ENCODE data around the gene FAM221A.
"Not testable (repeated sequence)": the region's sequence is repeated elsewhere in the genome, so short reads cannot be mapped to it uniquely, and the experiment has no call there.

The FAM221A gene, protein sequence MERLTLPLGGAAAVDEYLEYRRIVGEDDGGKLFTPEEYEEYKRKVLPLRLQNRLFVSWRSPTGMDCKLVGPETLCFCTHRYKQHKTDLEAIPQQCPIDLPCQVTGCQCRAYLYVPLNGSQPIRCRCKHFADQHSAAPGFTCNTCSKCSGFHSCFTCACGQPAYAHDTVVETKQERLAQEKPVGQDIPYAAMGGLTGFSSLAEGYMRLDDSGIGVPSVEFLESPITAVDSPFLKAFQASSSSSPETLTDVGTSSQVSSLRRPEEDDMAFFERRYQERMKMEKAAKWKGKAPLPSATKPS
- 4.3 to 6.9 reads per million in 2 experiments for total RNA-seq

- DNase-seq (ENCODE audit: low read depth) = peak; percentile 73
Measured at GRCh38 chr7:23679898-23680413, at the start of gene FAM221A. TSS of gene FAM221A (plus strand) at chr7:23680199. CDS start at chr7:23680219, 20 bp downstream.

GRCh38 chr7:23633417-23633816, 46.6 kb upstream of the FAM221A start:
- DNase-seq (ENCODE audit: low read depth) = no peak

DNA sequence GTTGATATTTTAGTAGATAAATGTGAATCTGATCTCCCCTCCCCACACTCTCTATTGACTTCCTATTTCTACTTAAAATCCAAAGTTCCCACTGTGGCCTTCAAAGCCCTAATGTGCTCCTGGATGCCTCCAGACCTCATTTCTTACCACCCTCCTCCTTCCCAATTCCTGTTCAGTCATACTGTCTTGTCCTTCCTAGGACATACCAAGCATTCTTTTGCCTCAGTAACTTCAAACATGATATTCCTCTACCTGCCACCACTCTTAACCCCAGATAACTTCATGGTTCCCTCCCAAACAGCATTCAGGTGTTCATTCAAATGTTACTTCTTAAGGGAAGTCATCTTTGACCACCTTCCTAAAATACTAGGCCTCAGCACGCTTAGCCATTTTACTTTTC, 34.2 kb upstream of the FAM221A start:
- DNase-seq (ENCODE audit: low read depth) = no peak

- DNase-seq (ENCODE audit: low read depth) = no peak
Measured at GRCh38 chr7:23653942-23654341, 26.1 kb upstream of the FAM221A start.

DNA sequence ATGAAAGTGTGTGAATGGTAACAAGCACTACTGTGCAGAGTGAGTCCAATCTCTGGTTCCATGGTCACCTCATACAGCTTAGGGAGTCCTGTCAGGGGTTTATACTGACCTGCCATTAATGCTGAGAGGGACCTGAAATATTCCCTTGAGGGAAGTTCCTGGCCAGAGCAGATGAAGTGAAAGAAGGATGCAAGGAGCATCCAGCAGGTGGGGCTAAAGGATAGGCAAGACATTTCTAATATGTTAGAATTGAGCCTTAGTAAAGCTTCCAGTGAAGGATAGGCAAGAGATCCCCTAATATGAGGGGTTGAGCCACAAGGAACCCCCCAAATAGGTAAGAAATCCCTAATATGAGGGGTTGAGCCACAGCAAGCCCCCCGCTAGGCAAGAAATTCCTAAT, 25.5 kb upstream of the FAM221A start:
- no peak for DNase-seq (ENCODE audit: low read depth)

DNA sequence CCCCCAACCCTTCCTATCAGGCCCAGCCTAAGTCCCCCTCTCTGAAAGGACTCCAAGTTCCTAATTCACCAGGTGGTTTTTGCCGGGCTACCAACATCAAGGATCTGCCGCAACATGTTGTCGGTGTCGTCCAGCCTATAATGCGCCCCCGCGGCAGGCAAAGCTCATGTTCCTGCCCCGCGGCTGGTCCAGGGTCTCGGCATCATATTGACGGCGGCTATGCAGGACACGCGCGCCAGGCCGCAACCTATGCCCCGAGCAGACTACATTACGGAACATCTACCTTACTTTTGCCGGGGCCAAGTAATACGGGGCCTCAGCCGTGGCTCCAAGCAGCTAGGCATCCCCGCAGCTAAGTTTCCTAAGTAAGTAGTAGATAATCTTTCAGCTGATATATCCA, 24.6 kb upstream of the FAM221A start:
- no peak for DNase-seq (ENCODE audit: low read depth)

DNA sequence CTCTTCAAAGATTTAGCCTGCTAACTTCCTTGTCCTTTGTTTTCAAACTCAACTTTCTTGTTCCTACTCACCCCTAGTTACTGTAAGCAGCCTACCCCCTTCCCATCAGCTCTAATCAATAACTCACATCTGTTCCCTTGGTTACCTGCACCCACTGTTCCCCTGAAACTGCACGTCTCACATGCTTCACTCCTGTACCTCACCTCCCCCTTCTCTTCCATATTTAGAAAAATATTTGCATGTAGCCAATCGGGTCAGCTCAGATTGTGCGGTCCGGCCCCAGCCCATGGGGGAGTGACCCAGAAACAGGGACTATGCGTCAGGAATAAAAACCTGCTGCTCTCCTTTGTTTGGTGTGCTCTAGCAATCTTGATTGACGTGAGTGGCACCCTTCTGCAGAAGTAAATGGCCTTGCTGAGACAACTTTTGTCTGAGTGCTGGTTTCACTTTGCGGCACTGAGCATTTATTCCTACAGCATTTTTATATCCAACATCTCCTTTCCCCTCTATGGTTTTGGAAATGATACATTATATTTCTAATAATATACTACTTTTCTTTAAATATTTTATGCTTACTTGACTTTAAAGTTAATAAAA, 21.1 kb upstream of the FAM221A start:
- no peak for DNase-seq (ENCODE audit: low read depth)

DNA sequence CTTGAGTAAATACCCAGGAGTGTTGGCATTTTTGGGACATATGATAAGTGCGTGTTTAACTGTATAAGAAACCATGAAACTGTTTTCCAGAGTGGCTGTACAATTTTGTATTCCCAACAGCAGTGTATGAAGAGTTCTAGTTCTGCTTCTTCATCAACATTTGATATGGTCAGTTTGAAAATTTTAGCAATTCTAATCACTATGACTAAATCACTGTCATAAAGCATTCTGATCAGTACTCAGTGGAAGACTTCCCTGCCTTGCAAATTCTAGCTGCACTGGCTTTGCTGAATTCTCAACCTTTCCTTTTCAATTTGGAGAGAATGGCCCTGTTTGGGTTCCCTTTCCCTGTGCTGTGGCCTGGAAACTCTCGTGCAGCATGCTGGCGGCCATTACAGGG, 18.6 kb upstream of the FAM221A start:
- DNase-seq (ENCODE audit: low read depth) = no peak

- DNase-seq (ENCODE audit: low read depth) = no peak
Measured at GRCh38 chr7:23662124-23662983, 17.6 kb upstream of the FAM221A start.

DNA sequence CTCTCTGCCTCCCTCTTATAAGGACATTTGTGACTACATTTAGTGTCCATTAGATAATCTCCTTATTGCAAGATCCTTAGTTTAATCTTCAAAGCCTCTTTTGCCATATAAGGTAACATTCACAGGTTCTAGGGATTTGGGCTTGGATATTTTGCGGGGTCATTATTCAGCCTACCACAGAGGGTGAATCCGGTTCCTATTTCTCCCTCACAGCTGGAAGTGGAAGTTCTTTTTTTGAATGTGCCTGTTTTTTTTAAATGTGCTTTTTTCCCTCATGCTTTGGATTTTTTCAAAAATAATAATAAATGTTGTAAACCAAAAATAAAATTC, 17.1 kb upstream of the FAM221A start:
- no peak for DNase-seq (ENCODE audit: low read depth)

GRCh38 chr7:23664122-23664521, 15.9 kb upstream of the FAM221A start:
- DNase-seq (ENCODE audit: low read depth) = no peak

GRCh38 chr7:23672033-23672432, 8.0 kb upstream of the FAM221A start:
- DNase-seq (ENCODE audit: low read depth) = no peak

DNA sequence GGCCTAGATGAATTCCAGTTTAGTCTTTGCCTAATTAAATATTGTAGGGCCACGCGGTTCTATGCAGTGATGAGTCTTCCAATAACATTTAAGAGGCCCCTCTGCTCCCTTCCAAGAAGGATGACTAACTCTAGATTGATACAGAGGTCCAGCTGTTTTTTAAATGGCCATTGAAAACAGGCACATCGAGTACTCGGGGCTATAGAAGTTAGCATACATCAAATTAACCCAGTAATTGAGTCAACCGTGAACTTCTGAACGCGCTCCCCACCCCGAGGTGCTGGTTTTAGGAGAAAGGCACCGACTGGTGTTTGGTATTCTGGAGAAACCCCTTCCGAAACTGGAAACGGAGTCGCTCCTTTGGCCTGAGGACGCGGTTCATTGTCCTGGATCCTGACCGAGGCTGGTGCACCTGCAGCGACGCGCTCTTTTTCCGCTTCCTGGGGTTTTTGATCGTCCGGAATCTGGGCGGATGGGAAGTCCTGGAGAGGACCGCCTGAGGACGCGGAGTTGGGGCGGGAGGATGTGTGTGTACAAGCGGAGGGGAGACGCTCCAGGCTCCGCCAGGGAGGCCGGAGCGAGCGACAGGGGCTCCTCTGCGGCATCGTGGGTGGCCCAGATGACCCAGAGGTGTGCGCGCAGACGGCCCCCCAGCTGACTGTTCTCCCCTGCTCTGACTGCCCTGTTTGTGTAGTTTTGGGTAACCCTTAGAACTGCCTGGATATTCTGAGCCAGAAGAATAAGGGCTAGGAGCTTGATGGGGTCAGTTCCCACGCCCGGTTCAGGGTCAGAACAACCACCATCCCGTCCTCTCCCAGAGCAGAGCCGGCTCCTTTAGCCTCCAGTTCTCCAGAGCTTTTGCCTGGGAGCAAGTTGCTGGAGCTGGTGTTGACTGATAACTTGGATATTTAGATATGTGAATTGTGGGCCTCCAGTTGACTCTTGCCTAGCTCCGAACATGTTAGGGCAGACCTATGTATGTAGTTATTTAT, 711 bp downstream of the FAM221A start:
- peak; percentile 30 for DNase-seq (ENCODE audit: low read depth)

- not testable (repeated sequence) for DNase-seq (ENCODE audit: low read depth)
Measured at GRCh38 chr7:23684041-23684440, 4.0 kb downstream of the FAM221A start.

DNA sequence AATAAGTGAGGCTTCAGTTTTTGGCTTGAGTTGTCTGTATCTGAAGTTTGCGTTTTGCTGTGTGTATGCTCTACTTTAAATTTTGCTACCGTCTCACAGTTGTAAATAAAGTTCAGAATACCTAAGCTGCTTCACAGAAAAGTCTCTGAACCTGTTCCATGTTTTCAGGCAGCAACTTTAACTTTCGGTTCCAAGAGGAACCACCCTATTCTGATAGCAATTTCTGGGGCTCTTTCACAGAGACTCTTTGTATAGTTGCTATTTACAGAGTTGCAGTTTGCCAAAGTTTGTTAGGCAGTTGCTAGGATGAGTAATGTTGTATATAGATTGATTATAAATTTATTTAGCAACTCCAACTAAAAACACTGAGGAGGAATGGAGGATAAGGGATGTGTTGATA, 5.7 kb downstream of the FAM221A start:
- no peak for DNase-seq (ENCODE audit: low read depth)

DNA sequence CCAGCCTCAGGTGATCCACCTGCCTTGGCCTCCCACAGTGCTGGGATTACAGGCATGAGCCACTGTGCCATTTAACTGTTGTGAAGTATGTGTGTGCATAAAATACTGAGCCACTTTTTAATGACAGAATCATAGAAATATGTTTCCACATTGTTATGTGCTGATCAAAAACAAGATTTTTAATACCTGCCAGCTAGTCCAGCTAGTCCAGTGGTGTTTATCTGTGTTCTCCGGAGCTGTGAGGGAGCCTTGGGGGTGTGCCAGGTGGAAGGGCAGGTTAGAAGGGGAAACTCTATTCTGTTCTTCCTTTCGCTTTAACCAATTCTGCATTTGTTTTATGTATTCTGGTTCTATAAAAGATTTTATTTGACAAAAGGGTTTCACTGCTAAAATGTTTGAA, 7.0 kb downstream of the FAM221A start:
- DNase-seq (ENCODE audit: low read depth) = no peak

GRCh38 chr7:23689165-23689564, 9.2 kb downstream of the FAM221A start:
- DNase-seq (ENCODE audit: low read depth) = no peak

DNA sequence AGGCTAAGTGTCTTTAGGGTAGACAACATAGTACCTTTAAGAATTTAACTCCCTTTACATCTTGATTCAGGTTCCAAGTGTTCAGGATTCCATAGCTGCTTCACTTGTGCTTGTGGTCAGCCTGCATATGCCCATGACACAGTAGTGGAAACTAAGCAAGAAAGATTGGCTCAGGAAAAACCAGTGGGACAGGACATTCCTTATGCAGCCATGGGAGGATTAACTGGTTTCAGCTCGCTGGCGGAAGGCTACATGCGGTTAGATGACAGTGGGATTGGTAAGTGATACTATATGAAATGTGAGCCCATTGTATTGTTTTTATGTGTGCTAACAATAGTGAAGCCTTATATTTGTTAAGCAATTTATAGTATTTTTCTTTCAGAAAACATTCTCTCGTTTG, 11.3 kb downstream of the FAM221A start:
- no peak for DNase-seq (ENCODE audit: low read depth)

GRCh38 chr7:23693224-23693623, 13.2 kb downstream of the FAM221A start:
- DNase-seq (ENCODE audit: low read depth) = no peak

- peak; percentile 39 for DNase-seq (ENCODE audit: low read depth)
Measured at GRCh38 chr7:23696916-23697441, 17.0 kb downstream of the FAM221A start.

- no peak for DNase-seq (ENCODE audit: low read depth)
Measured at GRCh38 chr7:23698822-23699221, 18.8 kb downstream of the FAM221A start.

All from T follicular helper cell (primary cell).